ENCODE measurements around the gene LASP1.
"Not testable (repeated sequence)": the region's sequence is repeated elsewhere in the genome, so short reads cannot be mapped to it uniquely, and the experiment has no call there.

Gene LASP1

DNA sequence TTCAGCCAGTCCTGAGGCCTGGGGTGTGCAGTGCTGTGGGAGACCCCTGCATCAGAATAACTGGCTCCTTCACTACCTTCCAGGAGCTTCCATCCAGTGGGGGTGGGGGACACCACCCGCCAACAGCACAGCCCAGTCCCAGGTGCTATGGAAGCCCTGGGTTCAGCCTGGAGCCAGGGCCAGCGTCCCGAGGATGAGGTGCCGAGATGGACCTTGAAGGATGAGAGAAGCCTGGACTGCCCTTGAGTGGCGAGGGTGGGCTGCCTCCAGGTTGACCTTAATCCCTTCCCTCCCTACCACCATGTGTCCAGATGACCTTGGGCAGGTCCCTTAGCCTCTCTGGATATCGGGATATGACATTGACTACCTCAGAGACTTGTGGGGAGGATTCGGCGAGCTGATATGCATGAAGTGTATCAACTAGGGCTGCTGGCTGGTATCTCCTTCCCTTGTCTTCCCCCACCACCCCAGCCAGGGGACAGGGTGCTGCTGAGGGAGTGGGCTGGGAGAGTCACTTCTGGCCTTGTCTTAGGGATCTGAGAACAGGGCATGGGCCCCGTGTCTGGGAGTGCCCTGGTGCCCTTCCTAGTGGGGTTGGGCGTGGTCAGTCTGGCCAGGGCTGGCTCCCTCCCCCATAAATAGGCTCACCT is 41.3 kb downstream of the LASP1 start:
- no peak for DNase-seq

DNA sequence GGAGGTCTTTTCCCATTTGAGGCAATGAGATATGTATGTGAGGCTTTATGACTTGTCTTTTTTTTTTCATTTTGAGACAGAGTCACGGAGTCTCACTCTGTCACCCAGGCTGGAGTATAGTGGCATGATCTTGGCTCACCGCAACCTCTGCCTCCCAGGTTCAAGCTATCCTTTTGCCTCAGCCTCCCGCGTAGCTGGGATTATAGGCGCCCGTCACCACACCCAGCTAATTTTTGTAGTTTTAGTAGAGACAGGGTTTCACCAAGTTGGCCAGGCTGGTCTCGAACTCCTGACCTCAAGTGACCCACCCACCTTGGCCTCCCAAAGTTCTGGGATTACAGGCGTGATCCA is 41.8 kb downstream of the LASP1 start:
- not testable (repeated sequence) for DNase-seq

DNA sequence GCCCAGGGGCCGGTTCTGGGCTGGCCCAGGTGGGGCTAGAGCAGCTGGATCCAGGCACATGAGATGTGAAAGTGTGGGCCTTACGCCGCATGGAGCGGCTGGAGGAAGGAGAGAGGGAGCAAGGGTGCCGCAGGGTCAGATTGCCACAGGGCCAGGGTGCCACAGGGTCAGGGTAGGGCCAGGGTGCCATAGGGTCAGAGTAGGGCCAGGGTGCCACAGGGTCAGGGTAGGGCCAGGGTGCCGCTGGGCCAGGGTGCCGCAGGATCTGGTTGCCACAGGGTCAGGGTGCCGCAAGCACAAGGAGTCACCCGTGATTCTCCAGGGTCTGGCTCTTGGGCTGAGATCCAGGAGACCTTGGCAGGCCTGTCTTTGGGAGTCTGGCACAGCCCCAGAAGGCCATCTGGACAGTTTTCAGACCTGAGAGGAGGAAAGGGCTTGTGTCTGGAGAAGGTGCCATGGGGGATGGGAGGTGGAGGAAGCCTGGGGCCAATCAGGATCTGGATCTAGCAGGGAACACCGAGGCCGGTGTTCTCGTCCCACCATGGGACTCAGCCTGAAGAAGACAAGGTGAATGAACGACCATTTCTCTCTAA is 42.5 kb downstream of the LASP1 start:
- no peak for DNase-seq

DNA sequence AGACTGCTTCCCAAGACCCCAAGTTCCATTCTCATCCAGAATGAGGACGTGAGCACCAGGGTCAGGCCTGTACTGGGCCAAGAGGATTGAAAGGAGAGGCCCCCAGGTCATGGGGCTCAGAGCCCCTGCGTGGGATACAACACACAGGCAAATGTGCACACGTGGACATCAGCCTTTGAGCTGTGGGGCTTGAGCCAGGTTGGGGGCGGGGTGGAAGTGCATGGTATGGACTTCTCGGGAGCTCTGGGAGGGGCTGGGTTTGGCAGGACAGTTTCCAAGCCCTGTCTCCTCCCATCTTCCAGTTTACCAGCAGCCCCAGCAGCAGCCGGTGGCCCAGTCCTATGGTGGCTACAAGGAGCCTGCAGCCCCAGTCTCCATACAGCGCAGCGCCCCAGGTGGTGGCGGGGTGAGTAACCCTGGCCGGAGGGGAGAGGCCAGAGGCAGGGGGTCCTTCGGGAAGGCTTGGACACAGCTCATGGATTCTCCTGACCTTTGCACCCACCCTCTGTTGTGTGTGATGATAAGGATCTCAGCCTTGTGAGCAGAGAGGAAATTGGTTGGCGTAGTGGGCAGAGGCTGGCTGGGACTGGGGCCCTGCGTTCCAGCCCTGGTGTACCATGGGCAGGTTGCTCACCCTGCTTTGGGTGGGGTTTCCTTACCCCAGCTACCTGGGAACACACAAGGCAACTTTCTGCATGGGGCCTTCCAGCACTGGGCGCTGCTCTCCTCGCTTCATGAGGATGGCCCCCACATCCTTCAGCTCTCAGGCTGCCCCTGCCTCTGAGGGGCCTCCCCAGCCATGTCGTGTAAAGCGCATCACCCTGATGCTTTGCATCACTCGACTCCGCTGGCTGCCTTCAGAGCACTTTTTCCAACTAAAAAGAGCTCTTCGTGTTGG is 45.1 kb downstream of the LASP1 start:
- DNase-seq: no peak

DNA sequence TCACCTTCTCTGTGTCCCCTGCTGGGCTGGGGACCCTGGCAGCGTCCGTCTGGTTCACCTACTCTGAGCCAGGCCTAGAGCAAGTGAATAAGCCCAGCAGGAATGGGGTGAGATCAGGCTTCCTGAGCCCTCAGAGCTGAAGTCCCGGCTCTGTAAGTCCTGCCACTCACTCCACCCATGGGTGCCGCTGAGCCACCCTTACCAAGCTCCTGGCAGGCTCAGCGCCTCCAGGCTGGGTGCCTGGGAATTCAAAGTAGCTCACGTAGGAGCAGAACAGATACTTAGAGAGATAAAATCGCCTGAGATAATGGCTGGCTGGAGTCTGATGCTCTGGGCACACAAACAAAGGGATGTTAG is 45.8 kb downstream of the LASP1 start:
- no peak for DNase-seq

DNA sequence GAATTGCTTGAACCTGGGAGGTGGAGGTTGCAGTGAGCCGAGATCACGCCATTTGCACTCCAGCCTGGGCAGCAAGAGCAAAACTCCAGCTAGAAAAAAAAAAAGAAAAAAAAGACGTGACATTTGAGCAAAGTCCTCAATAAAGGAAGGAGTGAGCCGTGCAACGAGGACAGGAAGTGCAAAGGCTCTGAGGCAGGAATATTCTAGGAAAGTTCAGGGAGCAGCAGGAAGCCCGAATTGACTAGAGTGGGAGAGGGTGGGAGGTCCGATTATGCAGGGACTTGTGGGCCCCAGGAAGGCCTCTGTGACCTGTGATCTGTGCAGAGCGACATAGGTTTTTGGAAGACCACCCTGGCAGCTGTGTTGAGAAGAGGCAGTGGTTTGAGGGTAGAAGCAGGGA is 46.9 kb downstream of the LASP1 start:
- no peak for DNase-seq

DNA sequence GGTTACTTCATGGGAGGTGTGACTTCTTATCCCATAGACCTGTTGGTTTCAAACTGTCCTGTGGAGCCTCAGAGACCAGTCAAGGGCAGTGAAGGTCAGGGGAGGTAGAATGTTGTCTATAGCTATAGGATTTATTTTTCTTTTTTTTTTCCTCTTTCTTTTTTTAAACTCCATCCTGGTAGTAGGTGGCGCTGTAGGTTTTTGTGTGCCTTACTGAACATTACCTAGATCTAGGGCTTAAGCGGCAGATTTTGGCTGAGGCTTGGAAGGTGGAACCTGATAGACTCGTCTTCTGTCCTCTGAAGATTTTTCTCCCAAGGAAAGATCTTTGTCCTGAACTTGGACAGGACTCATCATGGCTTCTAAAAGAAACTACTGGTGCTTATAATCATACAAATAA is 47.4 kb downstream of the LASP1 start:
- no peak for DNase-seq

DNA sequence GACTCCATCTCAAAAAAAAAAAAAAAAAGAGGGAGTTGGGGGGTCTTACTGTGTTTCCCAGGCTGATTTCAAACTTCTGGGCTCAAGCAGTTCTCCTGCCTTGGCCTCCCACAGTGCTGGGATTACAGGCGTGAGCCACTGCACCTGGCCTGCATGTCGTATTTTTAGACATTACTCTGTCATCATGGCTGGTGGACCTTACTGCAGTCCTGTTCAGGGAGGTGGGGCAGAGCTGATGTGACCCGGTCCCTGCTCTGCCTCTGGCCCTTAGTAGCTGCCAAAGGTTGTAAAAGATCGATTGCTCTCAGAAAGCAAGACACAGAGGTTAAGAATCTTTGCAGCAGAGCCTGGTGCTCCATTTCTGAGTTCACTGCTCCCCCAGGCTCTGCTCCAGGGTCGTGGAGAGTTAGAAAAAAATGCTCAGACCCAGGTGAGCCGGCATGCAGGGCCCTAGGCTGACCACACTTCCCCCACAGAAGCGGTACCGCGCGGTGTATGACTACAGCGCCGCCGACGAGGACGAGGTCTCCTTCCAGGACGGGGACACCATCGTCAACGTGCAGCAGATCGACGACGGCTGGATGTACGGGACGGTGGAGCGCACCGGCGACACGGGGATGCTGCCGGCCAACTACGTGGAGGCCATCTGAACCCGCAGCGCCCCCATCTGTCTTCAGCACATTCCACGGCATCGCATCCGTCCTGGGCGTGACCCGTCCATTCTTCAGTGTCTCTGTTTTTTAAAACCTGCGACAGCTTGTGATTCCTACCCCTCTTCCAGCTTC is 48.5 kb downstream of the LASP1 start:
- DNase-seq: no peak

DNA sequence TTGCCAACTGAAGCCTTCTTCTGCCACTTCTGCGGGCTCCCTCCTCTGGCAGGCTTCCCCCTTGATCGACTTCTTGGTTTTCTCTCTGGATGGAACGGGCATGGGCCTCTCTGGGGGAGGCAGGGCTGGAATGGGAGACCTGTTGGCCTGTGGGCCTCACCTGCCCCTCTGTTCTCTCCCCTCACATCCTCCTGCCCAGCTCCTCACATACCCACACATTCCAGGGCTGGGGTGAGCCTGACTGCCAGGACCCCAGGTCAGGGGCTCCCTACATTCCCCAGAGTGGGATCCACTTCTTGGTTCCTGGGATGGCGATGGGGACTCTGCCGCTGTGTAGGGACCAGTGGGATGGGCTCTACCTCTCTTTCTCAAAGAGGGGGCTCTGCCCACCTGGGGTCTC is 49.1 kb downstream of the LASP1 start:
- DNase-seq: no peak

DNA sequence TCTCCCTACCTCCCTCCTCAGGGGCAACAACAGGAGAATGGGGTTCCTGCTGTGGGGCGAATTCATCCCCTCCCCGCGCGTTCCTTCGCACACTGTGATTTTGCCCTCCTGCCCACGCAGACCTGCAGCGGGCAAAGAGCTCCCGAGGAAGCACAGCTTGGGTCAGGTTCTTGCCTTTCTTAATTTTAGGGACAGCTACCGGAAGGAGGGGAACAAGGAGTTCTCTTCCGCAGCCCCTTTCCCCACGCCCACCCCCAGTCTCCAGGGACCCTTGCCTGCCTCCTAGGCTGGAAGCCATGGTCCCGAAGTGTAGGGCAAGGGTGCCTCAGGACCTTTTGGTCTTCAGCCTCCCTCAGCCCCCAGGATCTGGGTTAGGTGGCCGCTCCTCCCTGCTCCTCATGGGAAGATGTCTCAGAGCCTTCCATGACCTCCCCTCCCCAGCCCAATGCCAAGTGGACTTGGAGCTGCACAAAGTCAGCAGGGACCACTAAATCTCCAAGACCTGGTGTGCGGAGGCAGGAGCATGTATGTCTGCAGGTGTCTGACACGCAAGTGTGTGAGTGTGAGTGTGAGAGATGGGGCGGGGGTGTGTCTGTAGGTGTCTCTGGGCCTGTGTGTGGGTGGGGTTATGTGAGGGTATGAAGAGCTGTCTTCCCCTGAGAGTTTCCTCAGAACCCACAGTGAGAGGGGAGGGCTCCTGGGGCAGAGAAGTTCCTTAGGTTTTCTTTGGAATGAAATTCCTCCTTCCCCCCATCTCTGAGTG is 49.6 kb downstream of the LASP1 start:
- no peak for DNase-seq

DNA sequence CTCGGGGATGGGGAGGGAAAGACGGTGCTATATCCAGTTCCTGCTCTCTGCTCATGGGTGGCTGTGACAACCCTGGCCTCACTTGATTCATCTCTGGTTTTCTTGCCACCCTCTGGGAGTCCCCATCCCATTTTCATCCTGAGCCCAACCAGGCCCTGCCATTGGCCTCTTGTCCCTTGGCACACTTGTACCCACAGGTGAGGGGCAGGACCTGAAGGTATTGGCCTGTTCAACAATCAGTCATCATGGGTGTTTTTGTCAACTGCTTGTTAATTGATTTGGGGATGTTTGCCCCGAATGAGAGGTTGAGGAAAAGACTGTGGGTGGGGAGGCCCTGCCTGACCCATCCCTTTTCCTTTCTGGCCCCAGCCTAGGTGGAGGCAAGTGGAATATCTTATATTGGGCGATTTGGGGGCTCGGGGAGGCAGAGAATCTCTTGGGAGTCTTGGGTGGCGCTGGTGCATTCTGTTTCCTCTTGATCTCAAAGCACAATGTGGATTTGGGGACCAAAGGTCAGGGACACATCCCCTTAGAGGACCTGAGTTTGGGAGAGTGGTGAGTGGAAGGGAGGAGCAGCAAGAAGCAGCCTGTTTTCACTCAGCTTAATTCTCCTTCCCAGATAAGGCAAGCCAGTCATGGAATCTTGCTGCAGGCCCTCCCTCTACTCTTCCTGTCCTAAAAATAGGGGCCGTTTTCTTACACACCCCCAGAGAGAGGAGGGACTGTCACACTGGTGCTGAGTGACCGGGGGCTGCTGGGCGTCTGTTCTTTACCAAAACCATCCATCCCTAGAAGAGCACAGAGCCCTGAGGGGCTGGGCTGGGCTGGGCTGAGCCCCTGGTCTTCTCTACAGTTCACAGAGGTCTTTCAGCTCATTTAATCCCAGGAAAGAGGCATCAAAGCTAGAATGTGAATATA is 50.8 kb downstream of the LASP1 start:
- DNase-seq: no peak

DNA sequence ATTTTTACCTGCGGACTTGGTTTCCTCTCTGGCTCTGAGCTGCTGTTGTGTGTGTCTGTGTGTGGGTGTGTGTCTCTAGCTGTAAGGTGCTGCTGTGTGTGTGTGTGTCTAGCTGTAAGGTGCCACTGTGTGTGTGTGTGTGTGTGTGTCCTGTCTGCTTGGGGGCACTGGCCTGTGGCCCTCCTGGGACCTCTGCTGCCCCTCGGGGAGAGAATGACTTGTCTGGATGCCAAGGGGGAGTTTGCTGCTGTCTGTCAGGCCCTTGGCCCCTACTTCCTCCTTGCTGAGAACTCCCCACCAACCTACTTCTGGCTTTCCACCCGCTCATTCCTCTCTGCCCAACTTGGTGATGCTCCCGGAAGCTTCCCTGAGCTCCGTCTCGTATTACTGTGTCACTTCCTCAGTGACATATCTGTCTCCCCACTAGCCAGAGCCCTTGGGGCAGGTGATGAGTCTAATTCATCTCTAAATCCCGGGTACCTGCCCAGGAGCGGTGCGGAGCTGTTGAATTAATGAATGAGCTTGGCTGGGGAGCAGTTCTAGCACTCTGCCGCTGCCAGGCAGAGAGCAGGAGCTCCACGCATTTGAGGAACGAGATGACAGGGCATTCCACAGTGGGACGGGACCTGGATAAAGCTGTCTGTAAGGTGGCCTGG is 52.0 kb downstream of the LASP1 start:
- no peak for DNase-seq

DNA sequence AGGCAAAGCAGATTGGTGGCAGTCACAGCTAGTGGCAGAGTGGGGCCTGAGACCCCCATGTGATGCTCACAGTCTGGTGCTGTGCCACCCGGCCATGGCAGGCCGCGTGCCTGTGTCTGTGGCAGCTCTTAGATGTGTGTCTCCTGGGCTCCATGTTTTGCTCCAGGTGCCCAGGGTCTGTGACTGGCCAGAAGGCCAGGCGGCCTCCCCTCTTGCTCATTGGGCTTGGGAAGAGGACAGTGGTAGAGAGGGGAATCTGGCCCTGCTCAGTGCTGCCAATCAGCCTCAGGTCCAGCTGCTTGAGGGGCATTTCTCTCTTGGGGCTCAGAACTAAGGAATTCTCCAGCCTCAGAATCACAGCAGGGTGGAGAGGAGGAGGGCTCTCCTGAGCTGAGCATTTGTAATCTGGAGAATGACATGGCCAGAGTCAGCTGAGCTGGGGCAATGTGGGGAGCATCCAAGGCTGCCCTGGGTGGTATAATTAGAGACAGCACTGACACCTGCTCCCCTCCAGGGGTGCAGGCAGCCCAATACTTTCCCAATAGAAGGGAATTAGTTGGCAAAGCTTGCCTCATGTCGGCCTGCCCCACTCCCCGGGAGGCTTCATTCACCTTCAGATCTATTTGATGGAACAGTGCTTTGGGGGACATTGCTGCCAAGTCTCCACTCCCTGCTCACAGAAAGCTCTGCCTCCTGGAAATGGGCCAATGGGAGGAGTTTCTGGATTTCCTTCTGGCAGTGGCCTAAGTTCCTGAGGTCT is 52.9 kb downstream of the LASP1 start:
- peak in 1 of 2 donors; percentile 41 for DNase-seq

DNA sequence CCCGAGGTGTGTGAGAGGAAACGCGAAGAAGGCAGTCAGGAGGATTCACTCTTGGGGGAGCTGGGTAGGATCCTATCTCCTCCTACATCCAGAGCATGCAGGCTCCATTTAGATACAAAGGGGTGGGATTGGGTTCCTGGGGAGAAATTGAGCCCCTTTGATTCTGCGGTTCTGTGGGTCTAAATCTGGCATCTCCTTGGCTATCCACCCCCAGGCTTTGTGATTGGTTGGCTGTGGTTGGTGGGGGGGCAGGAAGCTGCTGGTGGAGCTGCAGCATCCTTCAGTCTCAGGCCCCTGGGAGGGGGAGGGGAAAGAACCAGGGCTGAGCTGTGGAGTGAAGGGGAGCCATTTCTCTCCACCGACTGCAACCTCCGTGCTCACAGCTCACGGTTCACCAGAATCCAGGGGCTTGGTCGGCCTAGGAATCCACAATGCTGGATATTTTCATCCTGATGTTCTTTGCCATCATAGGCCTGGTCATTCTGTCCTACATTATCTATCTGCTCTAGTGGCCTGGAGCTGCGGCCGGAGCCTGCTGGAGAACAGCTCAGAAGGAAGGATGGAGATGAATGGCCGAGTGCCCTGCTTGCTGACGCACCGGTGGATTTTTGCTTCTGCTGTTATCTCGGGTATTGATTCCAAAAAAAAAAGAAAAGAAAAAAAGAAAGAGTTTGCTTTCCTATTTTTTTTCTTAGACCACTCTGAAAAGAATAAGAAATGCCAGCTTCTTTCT is 55.6 kb downstream of the LASP1 start, which contains the start of gene LASP1NB:
Gene LASP1NB (plus strand): TSS at position 352 of the 733 bp plus-strand sequence.
- DNase-seq: peak; percentile 85 to 87

DNA sequence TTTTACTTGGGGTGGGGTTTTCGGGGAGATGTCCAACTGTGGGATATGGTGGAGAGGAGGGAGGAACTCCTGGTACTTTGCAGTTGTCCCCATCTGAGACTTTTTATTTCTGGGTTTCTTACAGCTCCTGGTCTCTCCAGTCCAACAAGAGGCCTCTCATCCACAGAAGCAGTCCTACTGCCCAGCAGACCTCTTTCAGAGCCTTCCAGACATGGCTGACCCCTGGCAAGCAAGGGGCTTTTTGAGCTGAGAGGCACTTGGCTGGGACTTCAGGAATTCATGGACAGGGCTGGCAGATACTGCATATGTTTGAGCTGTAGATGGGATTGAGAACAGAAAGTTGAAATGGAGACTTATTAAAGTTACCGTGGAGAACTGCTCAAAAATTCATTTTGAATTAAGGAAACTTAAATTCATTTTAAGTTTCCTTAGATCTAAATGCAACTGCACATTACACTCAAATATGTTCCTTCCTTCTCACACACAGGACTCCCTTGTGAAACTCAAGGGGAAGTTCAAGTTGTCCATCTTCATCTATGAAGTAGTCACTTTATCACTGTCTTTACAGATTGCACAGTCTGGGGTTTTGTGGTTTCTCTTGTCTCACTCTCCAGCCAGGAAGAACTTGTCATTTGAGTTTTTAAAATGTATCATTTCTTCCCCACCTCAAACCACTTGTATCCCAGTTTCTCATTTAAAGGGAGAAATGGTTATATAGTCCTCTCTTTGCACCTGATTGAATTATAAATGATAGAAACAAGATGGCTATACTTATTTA is 56.6 kb downstream of the LASP1 start:
- DNase-seq: no peak

DNA sequence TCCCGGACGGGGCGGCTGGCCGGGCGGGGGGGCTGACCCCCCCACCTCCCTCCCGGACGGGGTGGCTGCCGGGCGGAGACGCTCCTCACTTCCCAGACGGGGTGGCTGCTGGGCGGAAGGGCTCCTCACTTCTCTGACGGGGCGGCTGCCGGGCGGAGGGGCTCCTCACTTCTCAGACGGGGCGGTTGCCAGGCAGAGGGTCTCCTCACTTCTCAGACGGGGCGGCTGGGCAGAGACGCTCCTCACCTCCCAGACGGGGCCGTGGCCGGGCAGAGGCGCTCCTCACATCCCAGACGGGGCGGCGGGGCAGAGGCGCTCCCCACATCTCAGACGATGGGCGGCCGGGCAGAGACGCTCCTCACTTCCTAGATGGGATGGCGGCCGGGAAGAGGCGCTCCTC is 60.9 kb downstream of the LASP1 start:
- DNase-seq: not testable (repeated sequence)

DNA sequence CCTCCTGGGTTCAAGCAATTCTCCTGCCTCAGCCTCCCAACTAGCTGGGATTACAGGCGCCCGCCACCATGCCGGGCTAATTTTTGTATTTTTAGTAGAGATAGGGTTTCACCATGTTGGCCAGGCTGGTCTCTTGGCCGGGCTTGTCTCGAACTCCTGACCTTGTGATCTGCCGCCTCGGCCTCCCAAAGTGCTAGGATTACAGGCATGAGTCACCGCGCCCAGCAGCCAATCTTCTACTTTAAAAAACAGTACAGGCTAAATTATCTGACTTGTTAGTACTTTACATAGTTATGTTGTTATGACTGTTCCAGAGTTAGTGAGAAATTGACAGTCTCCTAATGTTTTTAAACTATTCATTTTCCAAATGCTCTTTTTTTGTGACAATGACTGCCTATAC is 64.1 kb downstream of the LASP1 start:
- DNase-seq: not testable (repeated sequence)

DNA sequence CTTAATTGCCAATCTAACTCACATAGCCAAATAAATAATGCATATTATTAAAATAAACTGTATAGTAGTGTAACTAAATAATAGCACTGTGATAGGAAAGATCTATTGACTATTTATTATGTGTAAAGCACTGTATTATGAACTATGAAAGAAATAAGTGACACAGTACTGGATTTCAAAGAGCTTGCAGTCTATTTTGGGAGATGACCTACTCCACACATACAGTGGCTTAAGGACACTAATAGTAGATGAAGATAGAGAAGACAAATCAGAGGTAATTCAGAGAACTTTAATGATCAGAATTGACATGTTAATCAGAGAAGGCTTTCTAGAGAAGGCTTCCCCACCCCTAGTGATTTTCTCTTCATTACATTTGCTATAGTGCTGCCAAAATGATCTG is 70.1 kb downstream of the LASP1 start:
- DNase-seq: no peak
